GM06990 (cell line): ENCODE results near the gene KANK3.

Source experiments
- DNase-seq: peaks from one replicate; pipeline ENCODE4 v3.0.0-alpha.2; 2011; ENCODE audit not compliant: insufficient read length; ENCODE audit errors: extremely low read depth
- H3K27me3 ChIP-seq: replicated peaks from 2 replicates; pipeline ENCODE4 v1.6.0; 2011; ENCODE audit warnings: low read length; ENCODE audit not compliant: control insufficient read depth, insufficient read depth
- H3K36me3 ChIP-seq: 2 replicates; pipeline ENCODE4 v1.5.1; 2011; ENCODE audit warnings: low read length; ENCODE audit not compliant: control insufficient read depth, insufficient read depth
- H3K4me3 ChIP-seq: replicated peaks from 2 replicates; pipeline ENCODE4 v1.5.1; 2011; ENCODE audit warnings: low read depth, mild to moderate bottlenecking, control low read depth, low read length
- CTCF ChIP-seq: IDR thresholded peaks from 2 replicates; pipeline ENCODE4 v1.5.1; 2011; ENCODE audit warnings: low read length, control low read depth, mild to moderate bottlenecking, inconsistent platforms; ENCODE audit not compliant: insufficient read depth, poor library complexity, severe bottlenecking

KANK3 gene

GRCh38 chr19:8336660-8337059 is 6.4 kb downstream of the KANK3 start:
- H3K4me3 ChIP-seq: no peak overlapping the region
- TF ChIP-seq CTCF: no peak
- H3K36me3 ChIP-seq: no peaks in the 10 kb centered on the region
- peaks cover 2% of the 10 kb centered on the region for H3K27me3 ChIP-seq
- DNase-seq: no peak

GRCh38 chr19:8336072-8336569 is 6.9 kb downstream of the KANK3 start:
- DNase-seq: no peak
- no peak overlapping the region for H3K4me3 ChIP-seq

GRCh38 chr19:8335343-8336071 is 7.6 kb downstream of the KANK3 start:
- no peaks in the 10 kb centered on the region for H3K36me3 ChIP-seq
- peak; percentile 28 for TF ChIP-seq CTCF

More at GRCh38 chr19:8336072-8336569, 6.9 kb downstream of the KANK3 start:
- TF ChIP-seq CTCF: no peak
- H3K36me3 ChIP-seq: no peaks in the 10 kb centered on the region
- H3K27me3 ChIP-seq: peaks cover 2% of the 10 kb centered on the region

GRCh38 chr19:8334458-8335342 is 8.4 kb downstream of the KANK3 start:
- no peaks in the 10 kb centered on the region for H3K36me3 ChIP-seq
- H3K27me3 ChIP-seq: peaks cover 2% of the 10 kb centered on the region
- no peak for TF ChIP-seq CTCF
- DNase-seq: peak; percentile 81
- peak overlapping the region; percentile 18 for H3K4me3 ChIP-seq

More at GRCh38 chr19:8335343-8336071, 7.6 kb downstream of the KANK3 start:
- peak; percentile 68 for DNase-seq
- peak overlapping the region; percentile 27 for H3K4me3 ChIP-seq
- peaks cover 2% of the 10 kb centered on the region for H3K27me3 ChIP-seq

GRCh38 chr19:8333767-8334457 is 9.2 kb downstream of the KANK3 start:
- H3K4me3 ChIP-seq: no peak overlapping the region; the same call in 1 of the 2 replicates
- no peak for DNase-seq
- no peaks in the 10 kb centered on the region for H3K36me3 ChIP-seq
- TF ChIP-seq CTCF: no peak
- peaks cover 2% of the 10 kb centered on the region for H3K27me3 ChIP-seq
